NCI-H69 (cell line): ENCODE results near the gene PPP3CA.
A peak's percentile ranks its signal among the peaks of the same experiment; 100 is the strongest.

ENCODE experiments used
- DNase-seq: peaks from one replicate; lab custom pipeline; 2025; lab: John Stamatoyannopoulos, UW

PPP3CA gene

DNA sequence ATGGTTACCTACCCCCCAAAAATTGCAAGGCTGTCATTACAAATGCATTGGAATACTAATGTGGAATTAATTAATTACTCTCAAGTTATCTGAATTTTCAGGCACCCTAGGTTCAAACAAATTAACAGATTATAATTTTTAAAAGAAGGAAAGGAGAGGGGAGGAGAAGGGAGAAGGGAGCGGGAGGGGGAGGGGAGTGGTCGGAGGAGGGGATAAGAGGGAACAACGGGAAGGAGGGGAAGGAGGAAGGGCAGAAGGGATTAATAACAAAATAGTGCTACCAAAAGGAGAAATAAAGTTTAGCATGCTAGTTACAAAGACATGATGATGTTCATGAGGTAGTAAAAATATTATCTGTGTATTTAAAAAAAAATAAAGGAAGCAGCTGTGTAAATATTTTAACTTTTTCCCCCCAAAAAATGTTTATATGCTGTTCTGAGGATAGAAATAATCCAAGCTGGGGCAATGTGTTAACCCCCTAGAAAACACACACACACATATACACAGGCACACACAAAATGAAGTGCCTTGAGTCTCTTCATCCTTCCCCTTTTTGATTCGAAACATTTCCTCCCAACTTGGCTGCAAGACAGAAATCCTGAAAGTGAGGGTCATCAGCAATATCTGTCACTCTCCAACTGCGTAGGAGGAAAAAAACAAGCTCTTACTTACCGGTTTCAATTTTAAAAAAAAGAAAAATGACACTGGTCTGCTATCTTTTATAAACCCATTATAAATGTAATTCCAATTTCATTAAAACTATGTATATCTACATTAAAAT lies 58.8 kb downstream of the PPP3CA start:
- DNase-seq = no peak

DNA sequence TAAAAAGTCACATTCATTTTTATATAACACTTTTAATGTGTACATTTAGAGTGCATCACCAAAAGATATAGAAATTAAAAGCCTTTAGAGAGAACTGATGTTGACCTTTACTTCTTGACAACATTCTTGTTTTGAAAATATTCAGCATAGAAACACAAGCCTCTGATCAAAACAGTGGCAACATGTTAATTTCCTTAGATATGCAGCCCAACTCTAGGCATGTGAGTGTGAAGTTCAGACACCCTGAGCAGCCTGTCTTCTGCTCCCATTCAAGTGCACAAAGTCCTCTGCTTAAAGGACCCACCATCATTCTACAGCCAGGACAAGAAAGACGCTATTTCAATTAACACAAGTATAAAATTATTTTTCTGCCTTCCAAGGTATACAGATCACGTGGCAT lies 60.0 kb downstream of the PPP3CA start:
- DNase-seq = no peak

GRCh38 chr4:101286663-101287062 lies 60.7 kb downstream of the PPP3CA start:
- no peak for DNase-seq

DNA sequence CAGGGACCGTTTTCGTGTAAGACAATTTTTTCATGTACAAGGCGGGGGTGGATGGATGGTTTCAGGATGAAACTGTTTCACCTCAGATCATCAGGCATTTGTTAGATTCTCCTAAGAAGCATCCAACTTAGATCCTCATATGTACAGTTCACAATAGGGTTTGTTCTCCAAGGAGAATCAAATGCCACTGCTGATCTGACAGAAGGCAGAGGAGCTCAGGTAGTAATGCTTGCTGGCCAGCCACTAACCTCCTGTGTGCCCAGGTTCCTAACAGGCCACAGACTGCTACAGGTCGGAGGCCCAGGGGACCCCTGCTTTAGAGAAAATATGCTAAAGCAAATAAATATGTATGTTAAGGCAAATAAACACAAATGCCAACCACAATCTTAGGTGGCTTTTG lies 61.3 kb downstream of the PPP3CA start:
- DNase-seq = no peak

DNA sequence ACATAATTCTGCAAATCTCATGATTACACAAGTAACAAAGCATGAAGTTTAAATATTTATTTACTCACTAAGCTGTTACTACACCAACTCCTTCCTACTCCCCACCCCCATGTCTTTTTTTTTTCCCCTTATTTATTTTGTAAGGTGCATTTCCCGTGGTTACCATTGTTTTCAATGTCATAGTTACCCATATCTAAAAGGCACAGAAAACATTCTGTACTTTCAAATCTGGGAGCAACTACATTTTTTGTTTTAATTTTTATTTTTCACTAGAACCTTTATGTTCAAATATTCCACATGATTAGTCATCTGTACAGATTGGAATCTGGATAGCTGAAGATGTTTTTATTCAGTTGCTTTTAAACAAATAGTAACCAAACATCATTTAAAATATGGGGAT lies 62.8 kb downstream of the PPP3CA start:
- no peak for DNase-seq

- DNase-seq = no peak
Observed at GRCh38 chr4:101283434-101283833, 63.9 kb downstream of the PPP3CA start.

DNA sequence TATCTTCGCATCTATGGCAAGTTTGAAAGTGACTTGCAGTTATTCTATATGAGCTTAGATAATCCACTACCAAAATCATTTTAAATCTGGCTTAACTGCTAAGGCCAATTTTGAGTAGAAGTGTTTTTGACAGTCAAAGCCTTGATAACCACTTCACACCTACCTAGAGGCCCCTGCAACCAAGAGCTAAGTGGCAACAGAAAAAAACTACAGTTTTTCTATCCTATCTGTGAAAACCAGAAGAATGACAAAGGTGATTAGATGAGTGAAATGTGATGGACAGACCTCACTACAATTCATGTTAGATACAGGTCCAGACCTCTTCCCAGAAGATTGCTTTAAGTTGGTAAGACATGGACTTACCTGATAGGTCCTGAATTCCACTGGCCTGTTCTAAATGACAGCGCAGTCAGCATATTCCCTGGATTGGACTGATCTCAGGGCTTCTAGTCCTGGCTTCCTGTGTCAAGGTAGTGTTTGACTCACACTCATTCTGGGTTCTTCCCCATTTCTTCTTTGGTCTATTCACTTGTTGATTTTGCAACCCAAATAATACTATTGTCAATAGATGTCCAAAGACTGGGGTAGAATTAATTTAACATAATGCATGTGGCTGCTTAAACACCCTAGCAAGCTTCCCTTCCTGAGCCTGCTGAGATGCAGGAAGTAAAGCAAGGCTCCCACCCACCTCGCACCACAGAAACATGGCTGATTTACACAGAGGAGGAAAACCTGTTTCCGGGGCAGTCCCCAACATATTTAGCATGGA lies 65.1 kb downstream of the PPP3CA start:
- DNase-seq = peak; percentile 5

GRCh38 chr4:101280866-101281600 lies 66.3 kb downstream of the PPP3CA start:
- DNase-seq = no peak

DNA sequence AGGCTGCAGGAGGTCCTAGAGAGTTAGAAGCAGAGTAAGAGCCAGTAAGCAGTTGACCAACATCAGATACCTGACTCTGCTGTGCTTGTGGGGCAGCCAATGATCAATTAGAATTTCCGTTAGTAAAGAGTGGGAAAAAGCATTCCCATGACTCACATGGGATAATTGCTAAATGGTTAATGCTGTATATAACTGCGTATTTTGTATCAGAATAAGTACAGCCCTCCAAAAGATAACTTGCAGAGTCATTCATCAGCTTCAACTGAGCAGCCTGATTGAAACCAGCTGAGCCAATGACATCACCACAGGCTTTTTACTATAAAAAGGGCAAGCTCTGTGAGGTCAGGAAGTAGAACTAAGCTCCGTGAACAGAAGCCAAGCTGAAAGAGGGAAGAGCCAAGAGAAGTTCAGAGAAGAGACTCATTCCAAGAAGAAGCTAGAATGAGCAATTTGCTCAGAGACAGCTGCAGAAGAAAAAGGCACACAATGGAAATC lies 67.9 kb downstream of the PPP3CA start:
- peak; percentile 53 for DNase-seq

DNA sequence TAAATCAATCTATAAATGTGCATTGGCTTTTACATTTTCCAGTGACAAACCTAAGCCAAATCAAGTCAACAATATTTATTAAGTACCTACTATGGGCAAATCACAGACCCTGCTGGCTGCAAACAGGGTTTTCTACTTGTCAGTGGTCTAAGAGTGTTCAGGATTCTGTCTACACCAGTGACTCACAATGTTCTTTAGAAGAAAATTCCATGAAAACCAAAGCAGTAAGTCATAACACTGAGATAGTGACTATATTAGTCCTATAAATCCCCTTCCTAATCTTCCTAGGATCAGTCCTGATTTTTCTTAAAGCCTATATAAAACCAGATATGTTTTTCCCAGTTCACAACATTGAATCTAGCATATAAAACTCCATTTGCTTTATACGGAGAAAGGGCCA lies 69.7 kb downstream of the PPP3CA start:
- DNase-seq = no peak

DNA sequence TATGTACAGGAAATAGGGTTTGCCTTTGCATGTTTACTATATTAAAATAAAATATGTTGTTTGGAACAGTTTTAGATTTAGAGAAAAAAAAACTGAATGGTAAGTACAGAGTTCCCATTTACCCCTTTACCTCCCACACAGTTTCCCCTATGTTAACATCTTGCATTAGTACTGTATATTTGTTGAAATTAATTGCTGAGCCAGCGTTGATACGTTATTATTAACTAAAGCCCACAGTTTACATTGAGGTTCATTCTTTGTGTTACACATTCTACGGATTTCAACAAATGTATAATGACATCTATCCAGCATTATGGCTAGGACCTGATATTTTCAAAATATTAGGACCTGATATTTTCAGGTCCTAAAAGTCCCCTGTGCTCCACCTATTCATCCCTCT lies 70.7 kb downstream of the PPP3CA start:
- DNase-seq = no peak

GRCh38 chr4:101274888-101275752 lies 72.2 kb downstream of the PPP3CA start:
- no peak for DNase-seq

DNA sequence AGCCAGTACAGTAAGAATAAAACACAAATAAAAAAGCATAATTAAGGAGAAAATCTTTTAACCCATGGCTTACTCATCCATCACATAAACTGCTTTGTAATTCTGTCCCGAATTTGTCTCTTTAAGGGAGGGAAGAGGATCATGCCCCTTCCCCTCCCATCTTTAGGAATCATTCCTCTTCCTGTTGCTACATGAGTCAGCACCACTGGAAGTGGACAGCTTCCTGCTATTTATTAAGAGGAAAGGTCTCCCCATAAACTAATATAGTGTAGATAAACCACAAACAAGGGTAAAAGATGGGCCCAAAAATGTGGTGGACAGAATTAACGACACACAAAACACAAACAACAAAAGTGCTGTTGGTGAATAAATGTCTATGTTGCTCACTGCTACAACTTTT lies 75.8 kb downstream of the PPP3CA start:
- peak; percentile 39 for DNase-seq

DNA sequence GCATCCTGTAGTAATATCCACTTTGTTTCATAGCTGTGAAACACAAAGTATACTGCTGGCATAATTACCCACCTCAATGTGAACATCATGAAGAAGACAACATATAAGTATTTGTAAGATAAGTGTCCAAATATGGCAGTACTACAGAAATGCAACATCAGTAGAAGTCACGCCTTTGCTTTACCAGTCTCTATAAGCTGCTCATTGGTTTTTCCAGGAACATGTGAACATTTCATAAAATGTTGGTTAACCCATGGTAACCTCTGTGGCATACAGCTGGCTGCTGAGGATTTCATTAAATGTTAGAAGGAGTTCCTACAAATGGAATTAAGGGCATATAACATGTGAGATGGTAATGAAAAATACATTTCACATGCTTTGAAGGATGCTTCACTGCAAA lies 77.6 kb downstream of the PPP3CA start:
- no peak for DNase-seq

GRCh38 chr4:101265816-101266172 lies 81.5 kb downstream of the PPP3CA start:
- DNase-seq = no peak

- no peak for DNase-seq
Observed at GRCh38 chr4:101264993-101265815, 82.1 kb downstream of the PPP3CA start.

DNA sequence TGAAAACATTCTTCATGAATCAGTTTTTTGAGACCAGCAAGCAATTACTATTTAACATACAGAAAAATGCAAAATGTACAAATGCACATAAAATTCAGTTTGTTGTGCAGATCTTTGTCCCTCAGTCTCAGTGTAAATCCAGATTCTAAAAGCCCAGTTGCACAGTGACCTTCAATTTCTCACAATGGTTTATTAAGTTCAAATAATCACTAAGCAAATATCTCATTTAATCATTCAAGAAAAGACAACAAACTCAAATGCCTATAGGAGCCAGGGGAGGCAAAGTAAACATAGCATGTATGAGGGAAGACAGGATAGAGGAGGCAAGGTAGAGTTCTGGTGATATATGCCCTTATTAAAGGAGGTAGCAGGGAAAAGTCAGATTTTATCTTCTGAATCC lies 82.8 kb downstream of the PPP3CA start:
- peak; percentile 71 for DNase-seq

GRCh38 chr4:101262683-101263082 lies 84.6 kb downstream of the PPP3CA start:
- peak; percentile 25 for DNase-seq

DNA sequence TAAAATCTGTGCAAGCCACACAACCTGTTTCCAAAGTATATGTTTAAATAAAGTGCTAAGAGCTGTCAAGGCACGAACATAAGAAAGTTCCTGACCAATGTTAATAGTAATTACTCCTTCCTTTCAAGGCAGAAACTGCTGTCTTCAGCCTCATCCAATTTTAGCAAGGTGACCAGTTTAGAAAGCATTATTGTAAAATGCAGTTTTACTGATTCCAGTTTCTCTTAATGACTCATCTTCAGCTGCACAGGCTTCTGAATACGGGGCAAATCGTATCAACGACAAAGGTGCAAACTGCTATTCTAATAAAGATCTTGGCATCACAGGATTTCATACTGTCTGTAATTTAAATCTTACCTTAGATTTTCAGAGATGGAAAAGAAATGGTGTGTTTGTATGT lies 87.5 kb downstream of the PPP3CA start:
- no peak for DNase-seq

DNA sequence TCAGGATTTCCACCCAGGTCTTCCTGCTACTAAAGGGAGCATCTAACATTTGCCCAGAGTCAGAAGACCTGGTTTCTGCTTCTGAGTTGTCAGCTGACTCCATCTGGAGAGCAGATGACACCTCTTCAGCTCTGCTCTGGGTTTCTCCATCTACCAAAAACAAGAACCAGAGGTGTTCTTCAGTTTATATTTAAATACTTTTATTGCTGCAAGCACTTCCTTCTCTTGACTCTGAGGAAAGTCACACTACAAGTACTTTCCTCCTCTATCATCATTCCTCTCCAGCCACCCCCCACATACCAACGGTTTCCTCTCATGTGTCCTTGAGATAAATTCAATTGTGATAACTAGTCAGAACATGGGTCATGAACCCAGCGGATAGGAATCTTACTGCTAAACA lies 88.4 kb downstream of the PPP3CA start:
- no peak for DNase-seq

GRCh38 chr4:101256222-101256621 lies 91.1 kb downstream of the PPP3CA start:
- peak; percentile 94 for DNase-seq
